Measurements from ENCODE around the gene CNKSR3.

Gene CNKSR3

GRCh38 chr6:154359679-154360078 is 150.8 kb downstream of the CNKSR3 start (continued):
- TF ChIP-seq ZNF565 (CRISPR knock-in tag; conservative IDR thresholded peaks at IDR 0.05; ENCODE audit: low read depth) = no peak
- no peak for TF ChIP-seq ESRRG (CRISPR knock-in tag; IDR thresholded peaks at IDR 0.05)
- no peak for TF ChIP-seq BACH2 (CRISPR knock-in tag; IDR thresholded peaks at IDR 0.05; ENCODE audit: borderline replicate concordance)
- no peak for TF ChIP-seq GLIS3 (CRISPR knock-in tag; IDR thresholded peaks at IDR 0.05)

GRCh38 chr6:154359161-154359574 is 151.3 kb downstream of the CNKSR3 start:
- no peak for ATAC-seq
- TF ChIP-seq GLIS3 (CRISPR knock-in tag; IDR thresholded peaks at IDR 0.05) = no peak
- no peak for TF ChIP-seq ZFP30 (CRISPR knock-in tag; IDR thresholded peaks at IDR 0.05)
- no peak for TF ChIP-seq ISL1 (CRISPR knock-in tag; IDR thresholded peaks at IDR 0.05)
- TF ChIP-seq ZNF70 (CRISPR knock-in tag; IDR thresholded peaks at IDR 0.05) = no peak
- no peak for TF ChIP-seq OSR1 (CRISPR knock-in tag; IDR thresholded peaks at IDR 0.05)
- TF ChIP-seq BACH2 (CRISPR knock-in tag; IDR thresholded peaks at IDR 0.05; ENCODE audit: borderline replicate concordance) = no peak
- TF ChIP-seq, protein P1, sequence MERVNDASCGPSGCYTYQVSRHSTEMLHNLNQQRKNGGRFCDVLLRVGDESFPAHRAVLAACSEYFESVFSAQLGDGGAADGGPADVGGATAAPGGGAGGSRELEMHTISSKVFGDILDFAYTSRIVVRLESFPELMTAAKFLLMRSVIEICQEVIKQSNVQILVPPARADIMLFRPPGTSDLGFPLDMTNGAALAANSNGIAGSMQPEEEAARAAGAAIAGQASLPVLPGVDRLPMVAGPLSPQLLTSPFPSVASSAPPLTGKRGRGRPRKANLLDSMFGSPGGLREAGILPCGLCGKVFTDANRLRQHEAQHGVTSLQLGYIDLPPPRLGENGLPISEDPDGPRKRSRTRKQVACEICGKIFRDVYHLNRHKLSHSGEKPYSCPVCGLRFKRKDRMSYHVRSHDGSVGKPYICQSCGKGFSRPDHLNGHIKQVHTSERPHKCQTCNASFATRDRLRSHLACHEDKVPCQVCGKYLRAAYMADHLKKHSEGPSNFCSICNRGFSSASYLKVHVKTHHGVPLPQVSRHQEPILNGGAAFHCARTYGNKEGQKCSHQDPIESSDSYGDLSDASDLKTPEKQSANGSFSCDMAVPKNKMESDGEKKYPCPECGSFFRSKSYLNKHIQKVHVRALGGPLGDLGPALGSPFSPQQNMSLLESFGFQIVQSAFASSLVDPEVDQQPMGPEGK (CRISPR knock-in tag; IDR thresholded peaks at IDR 0.05; ENCODE audit: borderline replicate concordance) = no peak
- TF ChIP-seq, protein P2, sequence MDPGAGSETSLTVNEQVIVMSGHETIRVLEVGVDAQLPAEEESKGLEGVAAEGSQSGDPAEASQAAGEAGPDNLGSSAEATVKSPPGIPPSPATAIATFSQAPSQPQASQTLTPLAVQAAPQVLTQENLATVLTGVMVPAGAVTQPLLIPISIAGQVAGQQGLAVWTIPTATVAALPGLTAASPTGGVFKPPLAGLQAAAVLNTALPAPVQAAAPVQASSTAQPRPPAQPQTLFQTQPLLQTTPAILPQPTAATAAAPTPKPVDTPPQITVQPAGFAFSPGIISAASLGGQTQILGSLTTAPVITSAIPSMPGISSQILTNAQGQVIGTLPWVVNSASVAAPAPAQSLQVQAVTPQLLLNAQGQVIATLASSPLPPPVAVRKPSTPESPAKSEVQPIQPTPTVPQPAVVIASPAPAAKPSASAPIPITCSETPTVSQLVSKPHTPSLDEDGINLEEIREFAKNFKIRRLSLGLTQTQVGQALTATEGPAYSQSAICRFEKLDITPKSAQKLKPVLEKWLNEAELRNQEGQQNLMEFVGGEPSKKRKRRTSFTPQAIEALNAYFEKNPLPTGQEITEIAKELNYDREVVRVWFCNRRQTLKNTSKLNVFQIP (CRISPR knock-in tag; IDR thresholded peaks at IDR 0.05; ENCODE audit: borderline replicate concordance, low read depth) = no peak
- no peak for TF ChIP-seq ZFP3 (CRISPR knock-in tag; IDR thresholded peaks at IDR 0.05)
- no peak for TF ChIP-seq PPARA (CRISPR knock-in tag; IDR thresholded peaks at IDR 0.05; ENCODE audit: borderline replicate concordance)

GRCh38 chr6:154358019-154358545 is 152.4 kb downstream of the CNKSR3 start:
- ATAC-seq = no peak

More at GRCh38 chr6:154358019-154358545, 152.4 kb downstream of the CNKSR3 start:
- TF ChIP-seq, protein P2 (CRISPR knock-in tag; IDR thresholded peaks at IDR 0.05; ENCODE audit: borderline replicate concordance, low read depth) = no peak
- TF ChIP-seq, protein P3, sequence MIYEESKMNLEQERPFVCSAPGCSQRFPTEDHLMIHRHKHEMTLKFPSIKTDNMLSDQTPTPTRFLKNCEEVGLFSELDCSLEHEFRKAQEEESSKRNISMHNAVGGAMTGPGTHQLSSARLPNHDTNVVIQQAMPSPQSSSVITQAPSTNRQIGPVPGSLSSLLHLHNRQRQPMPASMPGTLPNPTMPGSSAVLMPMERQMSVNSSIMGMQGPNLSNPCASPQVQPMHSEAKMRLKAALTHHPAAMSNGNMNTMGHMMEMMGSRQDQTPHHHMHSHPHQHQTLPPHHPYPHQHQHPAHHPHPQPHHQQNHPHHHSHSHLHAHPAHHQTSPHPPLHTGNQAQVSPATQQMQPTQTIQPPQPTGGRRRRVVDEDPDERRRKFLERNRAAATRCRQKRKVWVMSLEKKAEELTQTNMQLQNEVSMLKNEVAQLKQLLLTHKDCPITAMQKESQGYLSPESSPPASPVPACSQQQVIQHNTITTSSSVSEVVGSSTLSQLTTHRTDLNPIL (CRISPR knock-in tag; IDR thresholded peaks at IDR 0.05; ENCODE audit: low read depth) = no peak
- no peak for TF ChIP-seq ZFP3 (CRISPR knock-in tag; IDR thresholded peaks at IDR 0.05)
- no peak for TF ChIP-seq CSDC2 (CRISPR knock-in tag; IDR thresholded peaks at IDR 0.05)
- TF ChIP-seq ZC3H10 (CRISPR knock-in tag; IDR thresholded peaks at IDR 0.05) = no peak
- no peak for TF ChIP-seq ZFP30 (CRISPR knock-in tag; IDR thresholded peaks at IDR 0.05)
- TF ChIP-seq SNAI2 (CRISPR knock-in tag; IDR thresholded peaks at IDR 0.05) = no peak
- TF ChIP-seq, protein P4, sequence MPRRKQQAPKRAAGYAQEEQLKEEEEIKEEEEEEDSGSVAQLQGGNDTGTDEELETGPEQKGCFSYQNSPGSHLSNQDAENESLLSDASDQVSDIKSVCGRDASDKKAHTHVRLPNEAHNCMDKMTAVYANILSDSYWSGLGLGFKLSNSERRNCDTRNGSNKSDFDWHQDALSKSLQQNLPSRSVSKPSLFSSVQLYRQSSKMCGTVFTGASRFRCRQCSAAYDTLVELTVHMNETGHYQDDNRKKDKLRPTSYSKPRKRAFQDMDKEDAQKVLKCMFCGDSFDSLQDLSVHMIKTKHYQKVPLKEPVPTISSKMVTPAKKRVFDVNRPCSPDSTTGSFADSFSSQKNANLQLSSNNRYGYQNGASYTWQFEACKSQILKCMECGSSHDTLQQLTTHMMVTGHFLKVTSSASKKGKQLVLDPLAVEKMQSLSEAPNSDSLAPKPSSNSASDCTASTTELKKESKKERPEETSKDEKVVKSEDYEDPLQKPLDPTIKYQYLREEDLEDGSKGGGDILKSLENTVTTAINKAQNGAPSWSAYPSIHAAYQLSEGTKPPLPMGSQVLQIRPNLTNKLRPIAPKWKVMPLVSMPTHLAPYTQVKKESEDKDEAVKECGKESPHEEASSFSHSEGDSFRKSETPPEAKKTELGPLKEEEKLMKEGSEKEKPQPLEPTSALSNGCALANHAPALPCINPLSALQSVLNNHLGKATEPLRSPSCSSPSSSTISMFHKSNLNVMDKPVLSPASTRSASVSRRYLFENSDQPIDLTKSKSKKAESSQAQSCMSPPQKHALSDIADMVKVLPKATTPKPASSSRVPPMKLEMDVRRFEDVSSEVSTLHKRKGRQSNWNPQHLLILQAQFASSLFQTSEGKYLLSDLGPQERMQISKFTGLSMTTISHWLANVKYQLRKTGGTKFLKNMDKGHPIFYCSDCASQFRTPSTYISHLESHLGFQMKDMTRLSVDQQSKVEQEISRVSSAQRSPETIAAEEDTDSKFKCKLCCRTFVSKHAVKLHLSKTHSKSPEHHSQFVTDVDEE (CRISPR knock-in tag; IDR thresholded peaks at IDR 0.05) = no peak
- no peak for TF ChIP-seq ZNF70 (CRISPR knock-in tag; IDR thresholded peaks at IDR 0.05)
- TF ChIP-seq ESRRG (CRISPR knock-in tag; IDR thresholded peaks at IDR 0.05) = no peak
- TF ChIP-seq TCF4 (CRISPR knock-in tag; IDR thresholded peaks at IDR 0.05; ENCODE audit: borderline replicate concordance) = no peak
- TF ChIP-seq ARNTL (CRISPR knock-in tag; IDR thresholded peaks at IDR 0.05; ENCODE audit: borderline replicate concordance, low read depth) = no peak
- TF ChIP-seq RARB (CRISPR knock-in tag; IDR thresholded peaks at IDR 0.05) = no peak
- TF ChIP-seq TOX (CRISPR knock-in tag; IDR thresholded peaks at IDR 0.05; ENCODE audit: borderline replicate concordance) = no peak
- no peak for TF ChIP-seq PPARA (CRISPR knock-in tag; IDR thresholded peaks at IDR 0.05; ENCODE audit: borderline replicate concordance)
- TF ChIP-seq ISL1 (CRISPR knock-in tag; IDR thresholded peaks at IDR 0.05) = no peak
- TF ChIP-seq BACH2 (CRISPR knock-in tag; IDR thresholded peaks at IDR 0.05; ENCODE audit: borderline replicate concordance) = no peak

Data from SK-N-SH treated with all-trans-retinoic acid at 6 μM for 48 hours (cell line).